ENCODE measurements around the gene SLC27A5. TPM values are rescaled to one million over a fixed set of nuclear protein-coding genes. Genes with fewer than 3 reads are reported as not detected.

SLC27A5 gene
- total and polyA plus RNA-seq, 9 of the 15 experiments (the other 6 are each of a cell fraction or from before 2014, with no cell fraction given): 42.2 to 318 (median 64.7) TPM

GRCh38 chr19:58543826-58544590, 32.2 kb upstream of the SLC27A5 start, which contains the start of gene TRIM28 (continued):
- TF ChIP-seq NRF1 (conservative IDR thresholded peaks at IDR 0.05 in 1 of 2, IDR thresholded peaks at IDR 0.05 in 1 of 2) (peak; percentile 98), IRF2 (CRISPR knock-in tag; IDR thresholded peaks at IDR 0.05) (no peak), ELF4 (CRISPR knock-in tag; IDR thresholded peaks at IDR 0.05) (no peak), TBL1XR1 (IDR thresholded peaks at IDR 0.05; ENCODE audit: low read length in 2 of 2) (peak in 1 of 2 experiments; percentile 43; a peak in 2 of 4 replicates), ZNF133 (CRISPR knock-in tag; IDR thresholded peaks at IDR 0.05) (no peak), GTF2F1 (IDR thresholded peaks at IDR 0.05; ENCODE audit: low read depth, low read length) (peak; percentile 94), ATF7 (IDR thresholded peaks at IDR 0.05) (peak; percentile 97), CREM (IDR thresholded peaks at IDR 0.05; ENCODE audit: low read depth) (peak; percentile 95), ZNF695 (CRISPR knock-in tag; IDR thresholded peaks at IDR 0.05) (no peak), SUPT5H (IDR thresholded peaks at IDR 0.05) (peak; percentile 88), KDM5B (IDR thresholded peaks at IDR 0.05; ENCODE audit: insufficient replicate concordance, low read depth, low read length) (peak; percentile 92), JUND (IDR thresholded peaks at IDR 0.05; ENCODE audit: borderline replicate concordance, low read depth, low read length) (peak; percentile 46; the same call in 1 of the 2 replicates), JUND (tag; IDR thresholded peaks at IDR 0.05; ENCODE audit: borderline replicate concordance, low read depth, low read length) (peak; percentile 48; the same call in 1 of the 3 replicates), U2AF1 (optimal IDR thresholded peaks at IDR 0.05; ENCODE audit: low read depth, low read length) (peak; percentile 75), PHTF2 (CRISPR knock-in tag; IDR thresholded peaks at IDR 0.05) (no peak), MITF (IDR thresholded peaks at IDR 0.05) (peak; percentile 10; the same call in 1 of the 2 replicates), E2F3 (CRISPR knock-in tag; IDR thresholded peaks at IDR 0.05) (peak; percentile 85; the same call in 1 of the 2 replicates)
- TF ChIP-seq, protein P1, sequence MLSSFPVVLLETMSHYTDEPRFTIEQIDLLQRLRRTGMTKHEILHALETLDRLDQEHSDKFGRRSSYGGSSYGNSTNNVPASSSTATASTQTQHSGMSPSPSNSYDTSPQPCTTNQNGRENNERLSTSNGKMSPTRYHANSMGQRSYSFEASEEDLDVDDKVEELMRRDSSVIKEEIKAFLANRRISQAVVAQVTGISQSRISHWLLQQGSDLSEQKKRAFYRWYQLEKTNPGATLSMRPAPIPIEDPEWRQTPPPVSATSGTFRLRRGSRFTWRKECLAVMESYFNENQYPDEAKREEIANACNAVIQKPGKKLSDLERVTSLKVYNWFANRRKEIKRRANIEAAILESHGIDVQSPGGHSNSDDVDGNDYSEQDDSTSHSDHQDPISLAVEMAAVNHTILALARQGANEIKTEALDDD (IDR thresholded peaks at IDR 0.05): no peak
- TF ChIP-seq, protein P2, sequence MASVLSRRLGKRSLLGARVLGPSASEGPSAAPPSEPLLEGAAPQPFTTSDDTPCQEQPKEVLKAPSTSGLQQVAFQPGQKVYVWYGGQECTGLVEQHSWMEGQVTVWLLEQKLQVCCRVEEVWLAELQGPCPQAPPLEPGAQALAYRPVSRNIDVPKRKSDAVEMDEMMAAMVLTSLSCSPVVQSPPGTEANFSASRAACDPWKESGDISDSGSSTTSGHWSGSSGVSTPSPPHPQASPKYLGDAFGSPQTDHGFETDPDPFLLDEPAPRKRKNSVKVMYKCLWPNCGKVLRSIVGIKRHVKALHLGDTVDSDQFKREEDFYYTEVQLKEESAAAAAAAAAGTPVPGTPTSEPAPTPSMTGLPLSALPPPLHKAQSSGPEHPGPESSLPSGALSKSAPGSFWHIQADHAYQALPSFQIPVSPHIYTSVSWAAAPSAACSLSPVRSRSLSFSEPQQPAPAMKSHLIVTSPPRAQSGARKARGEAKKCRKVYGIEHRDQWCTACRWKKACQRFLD (CRISPR knock-in tag; IDR thresholded peaks at IDR 0.05): 0 out of 2 replicates have a peak, but pooled peaks have one; percentile 69
- TF ChIP-seq, protein P3, sequence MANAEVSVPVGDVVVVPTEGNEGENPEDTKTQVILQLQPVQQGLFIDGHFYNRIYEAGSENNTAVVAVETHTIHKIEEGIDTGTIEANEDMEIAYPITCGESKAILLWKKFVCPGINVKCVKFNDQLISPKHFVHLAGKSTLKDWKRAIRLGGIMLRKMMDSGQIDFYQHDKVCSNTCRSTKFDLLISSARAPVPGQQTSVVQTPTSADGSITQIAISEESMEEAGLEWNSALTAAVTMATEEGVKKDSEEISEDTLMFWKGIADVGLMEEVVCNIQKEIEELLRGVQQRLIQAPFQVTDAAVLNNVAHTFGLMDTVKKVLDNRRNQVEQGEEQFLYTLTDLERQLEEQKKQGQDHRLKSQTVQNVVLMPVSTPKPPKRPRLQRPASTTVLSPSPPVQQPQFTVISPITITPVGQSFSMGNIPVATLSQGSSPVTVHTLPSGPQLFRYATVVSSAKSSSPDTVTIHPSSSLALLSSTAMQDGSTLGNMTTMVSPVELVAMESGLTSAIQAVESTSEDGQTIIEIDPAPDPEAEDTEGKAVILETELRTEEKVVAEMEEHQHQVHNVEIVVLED (CRISPR knock-in tag; IDR thresholded peaks at IDR 0.05): peak; percentile 40
- TF ChIP-seq, protein P4, sequence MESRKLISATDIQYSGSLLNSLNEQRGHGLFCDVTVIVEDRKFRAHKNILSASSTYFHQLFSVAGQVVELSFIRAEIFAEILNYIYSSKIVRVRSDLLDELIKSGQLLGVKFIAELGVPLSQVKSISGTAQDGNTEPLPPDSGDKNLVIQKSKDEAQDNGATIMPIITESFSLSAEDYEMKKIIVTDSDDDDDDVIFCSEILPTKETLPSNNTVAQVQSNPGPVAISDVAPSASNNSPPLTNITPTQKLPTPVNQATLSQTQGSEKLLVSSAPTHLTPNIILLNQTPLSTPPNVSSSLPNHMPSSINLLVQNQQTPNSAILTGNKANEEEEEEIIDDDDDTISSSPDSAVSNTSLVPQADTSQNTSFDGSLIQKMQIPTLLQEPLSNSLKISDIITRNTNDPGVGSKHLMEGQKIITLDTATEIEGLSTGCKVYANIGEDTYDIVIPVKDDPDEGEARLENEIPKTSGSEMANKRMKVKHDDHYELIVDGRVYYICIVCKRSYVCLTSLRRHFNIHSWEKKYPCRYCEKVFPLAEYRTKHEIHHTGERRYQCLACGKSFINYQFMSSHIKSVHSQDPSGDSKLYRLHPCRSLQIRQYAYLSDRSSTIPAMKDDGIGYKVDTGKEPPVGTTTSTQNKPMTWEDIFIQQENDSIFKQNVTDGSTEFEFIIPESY (CRISPR knock-in tag; IDR thresholded peaks at IDR 0.05): peak; percentile 50; the same call in 1 of the 2 replicates

All from K562 (cell line).